HepG2 (cell line): Measurements from ENCODE around the gene PSMD8. TPM values are rescaled to one million over a fixed set of nuclear protein-coding genes. Genes with fewer than 3 reads are reported as not detected.

Experiments
- ATAC-seq: fragments of 200-7000 bp; cut with Tn5 transposase; 3 replicates; pipeline ENCODE4 v1.9.1; 2020; ENCODE audit warnings: mild to moderate bottlenecking, moderate library complexity
- BruUV-seq: library from RNA; stranded (reverse); fragments of 400-500 nt; replicated peaks from 2 replicates; lab custom pipeline; 2021; lab: Mats Ljungman, UMichigan
- CTCF ChIA-PET: fragments of 300-600 bp; formaldehyde crosslinking; extraction: SDS; loops from one replicate; lab custom pipeline; 2021; ENCODE audit warnings: low total read pairs, inconsistent platforms, low intra/inter-chr PET ratio; lab: Yijun Ruan, JAX
- POLR2A ChIA-PET: fragments of 350-600 bp; sonication (Branson Sonifier 250); formaldehyde crosslinking; loops from one replicate; lab custom pipeline; 2020; ENCODE audit warnings: antibody characterized with exemption, inconsistent platforms; lab: Yijun Ruan, JAX
- DNase-seq: peaks from one replicate; pipeline ENCODE4 v3.0.0-alpha.2; 2015; ENCODE audit warnings: low spot score
- FAIRE-seq: peaks from 3 replicates; lab custom pipeline; 2011; peaks lifted over from hg19 to GRCh38; lab: Jason Lieb, UNC
- H2AFZ ChIP-seq: one replicate; pipeline ENCODE4 v1.6.1; 2011; ENCODE audit warnings: low read length, inconsistent platforms
- H3K27ac ChIP-seq: fragments of 300-600 bp; 3 replicates; pipeline ENCODE4 v1.8.0; 2011; ENCODE audit warnings: mixed run types, mild to moderate bottlenecking, mixed read lengths, low read length, inconsistent platforms; ENCODE audit not compliant: insufficient read depth; ENCODE audit errors: extremely low read length
- H3K27me3 ChIP-seq, 2 experiments: fragments of 200-600 bp in 1 of 2; 2 replicates in 1 of 2; 3 replicates in 1 of 2; pipeline versions ENCODE4 v1.6.0 to v1.8.0; 2011; ENCODE audit warnings: low read length in 2 of 2, mild to moderate bottlenecking in 2 of 2, moderate library complexity in 2 of 2, inconsistent platforms in 1 of 2; ENCODE audit not compliant: insufficient read depth in 2 of 2, control insufficient read depth in 1 of 2
- H3K36me3 ChIP-seq, 2 experiments: fragments of 200-600 bp in 1 of 2; replicated peaks in 1 of 2; 2 replicates in 1 of 2; 3 replicates in 1 of 2; pipeline versions ENCODE4 v1.5.1 to v1.8.0; 2011; ENCODE audit warnings: low read length in 2 of 2, inconsistent platforms in 1 of 2; ENCODE audit not compliant: insufficient read depth in 2 of 2, control insufficient read depth in 1 of 2
- H3K4me1 ChIP-seq: 2 replicates; pipeline ENCODE4 v1.5.1; 2012; ENCODE audit warnings: low read length, inconsistent platforms; ENCODE audit not compliant: insufficient read depth
- H3K4me2 ChIP-seq: 2 replicates; pipeline ENCODE4 v1.6.0; 2011; ENCODE audit warnings: low read depth, low read length, inconsistent platforms
- H3K4me3 ChIP-seq, 3 experiments: fragments of 200-600 bp in 1 of 3; sonication (generic), shearing (Covaris generic) in 1 of 3; replicated peaks in 1 of 3; 2 replicates each; pipeline ENCODE4 v1.5.1; 2011 to 2016; ENCODE audit warnings: low read length in 3 of 3, inconsistent platforms in 2 of 3, low read depth in 2 of 3, mild to moderate bottlenecking in 2 of 3, control low read depth in 1 of 3, mixed read lengths in 1 of 3; ENCODE audit not compliant: insufficient read depth in 1 of 3
- H3K79me2 ChIP-seq: one replicate; pipeline ENCODE4 v1.6.1; 2011; ENCODE audit warnings: low read length, inconsistent platforms; ENCODE audit not compliant: insufficient read depth
- H3K9ac ChIP-seq: 2 replicates; pipeline ENCODE4 v1.6.0; 2011; ENCODE audit warnings: mild to moderate bottlenecking, low read depth, low read length, inconsistent platforms; ENCODE audit not compliant: insufficient read depth
- H3K9me3 ChIP-seq: 2 replicates; pipeline ENCODE4 v1.5.1; 2012; ENCODE audit warnings: mild to moderate bottlenecking, low read length
- H4K20me1 ChIP-seq: 2 replicates; pipeline ENCODE4 v1.6.0; 2011; ENCODE audit warnings: inconsistent platforms, mild to moderate bottlenecking, low read length, moderate library complexity; ENCODE audit not compliant: insufficient read depth
- CCAR2 ChIP-seq: fragments of 200-400 bp; formaldehyde crosslinking; optimal IDR thresholded peaks from 2 replicates; pipeline ENCODE3; 2018; ENCODE audit warnings: low read depth, mild to moderate bottlenecking, low read length, moderate library complexity
- CEBPB ChIP-seq: IDR thresholded peaks from 2 replicates; pipeline ENCODE4 v1.6.1; 2011; ENCODE audit warnings: low read depth, low read length, improper control_type of control experiment, borderline replicate concordance
- ZNF281 ChIP-seq: sonication (generic); formaldehyde crosslinking; IDR thresholded peaks from 2 replicates; pipeline ENCODE4 v1.4.0; 2020; ENCODE audit warnings: missing genetic modification reagents, borderline replicate concordance
- ZNF292 ChIP-seq: sonication (generic); formaldehyde crosslinking; IDR thresholded peaks from 2 replicates; pipeline ENCODE4 v1.8.1; 2022; ENCODE audit warnings: mild to moderate bottlenecking, low read depth, missing genetic modification reagents, borderline replicate concordance
- ZNF33A ChIP-seq: sonication (generic); formaldehyde crosslinking; IDR thresholded peaks from 2 replicates; pipeline ENCODE4 v1.5.1; 2020; ENCODE audit warnings: missing genetic modification reagents, mild to moderate bottlenecking, moderate library complexity, borderline replicate concordance
- ZNF629 ChIP-seq: sonication (generic); formaldehyde crosslinking; conservative IDR thresholded peaks from 2 replicates; pipeline ENCODE4 v1.5.0; 2020; ENCODE audit warnings: missing genetic modification reagents
- ZNF724P ChIP-seq: sonication (generic); formaldehyde crosslinking; IDR thresholded peaks from 2 replicates; pipeline ENCODE4 v1.8.0; 2022; ENCODE audit warnings: missing genetic modification reagents, borderline replicate concordance
- WGBS: methylation state at CpG from one replicate; pipeline ENCODE4 v1.1.6; 2017; ENCODE audit warnings: low lambda C conversion rate; 5-methylcytosine and 5-hydroxymethylcytosine counted together
- in situ Hi-C: cut with HindIII; loops from 2 replicates; pipeline ENCODE4 v1.10.0; 2017; ENCODE audit warnings: low pct_unique_long_range_greater_than_20kb; ENCODE audit not compliant: extremely low pct_ligation_motif_present
- intact Hi-C: fragments of 100-400 bp; cut with micrococcal nuclease; formaldehyde crosslinking; loops from one replicate; pipeline ENCODE4 v1.10.0; 2022; ENCODE audit not compliant: unreplicated experiment
- polyA plus RNA-seq, 8 experiments: library from polyadenylated mRNA; depleted of rRNA in 3 of 8; stranded (reverse) in 7 of 8; unstranded in 1 of 8; fragments of >200 nt; fragmentation: Illumina TruSeq in 4 of 8; extraction: Trizol in 4 of 8; gene quantifications; 2 replicates each; pipeline versions ENCODE4 v1.2.1 to v1.2.3, GENCODE V29; 2011 to 2016; ENCODE audit warnings: low read depth in 4 of 8, missing spikeins in 1 of 8, mixed read lengths in 1 of 8; ENCODE audit not compliant: insufficient read depth in 1 of 8
- total RNA-seq, 5 experiments: library from RNA; depleted of rRNA; stranded (reverse); fragments of >200 nt; fragmentation: Illumina TruSeq; extraction: Trizol; gene quantifications; 2 replicates each; pipeline ENCODE4 v1.2.3, GENCODE V29; 2016; ENCODE audit warnings: low read depth in 1 of 5

The PSMD8 gene
- total and polyA plus RNA-seq, 2 of the 13 experiments (the other 11 are each of a cell fraction or from before 2014, with no cell fraction given): 162 to 296 TPM

DNA sequence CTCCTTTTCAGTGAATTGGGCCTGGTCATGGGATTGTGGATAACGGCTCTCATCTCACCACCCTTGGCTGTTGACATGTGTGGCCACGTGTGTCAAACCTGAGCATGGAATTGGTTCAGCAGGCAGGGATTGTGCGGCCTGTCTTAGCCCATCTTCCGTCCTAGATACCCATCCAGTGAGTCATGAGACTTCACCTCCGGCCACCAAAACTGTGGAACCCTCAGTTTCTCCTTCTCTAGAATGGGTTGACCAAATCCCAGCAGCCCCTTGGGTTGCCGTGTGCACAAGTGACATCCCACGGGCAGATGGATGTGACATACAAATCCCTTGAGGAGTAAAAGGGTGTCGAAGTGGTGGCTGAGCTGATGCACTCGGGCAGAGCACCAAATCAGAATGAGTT is 6.8 kb downstream of the PSMD8 start:
- H3K9ac ChIP-seq: no peak overlapping the region
- DNase-seq (no peak), ATAC-seq (no peak), FAIRE-seq (no peak)
- no peaks in the 10 kb centered on the region for H3K27me3 ChIP-seq
- H3K9me3 ChIP-seq: no peaks in the 10 kb centered on the region
- ChIA-PET POLR2A (interaction anchor here (0.7 kb wide), 1 partner anchor 19 kb away, joined by 3 read pairs; no protein-coding TSS in a partner anchor), CTCF (no interaction called here)
- H3K79me2 ChIP-seq: peaks cover 10% of the 10 kb centered on the region
- H3K36me3 ChIP-seq: peaks cover 23 to 55% of the 10 kb centered on the region in 2 experiments
- 100% methylated on average over 9 of the region's 9 CpGs for WGBS
- no peak overlapping the region for H2AFZ ChIP-seq
- peaks cover 6% of the 10 kb centered on the region for H4K20me1 ChIP-seq
- TF ChIP-seq ZNF629 (CRISPR knock-in tag) (peak; percentile 67), ZNF281 (no peak)
- in situ Hi-C loops (no loop called here), intact Hi-C loops (no loop called here)
- H3K4me3 ChIP-seq: no peak overlapping the region
- BruUV-seq: no TSS peak
- H3K4me2 ChIP-seq: no peak overlapping the region
- H3K27ac ChIP-seq: no peak overlapping the region
- H3K4me1 ChIP-seq: peaks cover 11% of the 10 kb centered on the region

DNA sequence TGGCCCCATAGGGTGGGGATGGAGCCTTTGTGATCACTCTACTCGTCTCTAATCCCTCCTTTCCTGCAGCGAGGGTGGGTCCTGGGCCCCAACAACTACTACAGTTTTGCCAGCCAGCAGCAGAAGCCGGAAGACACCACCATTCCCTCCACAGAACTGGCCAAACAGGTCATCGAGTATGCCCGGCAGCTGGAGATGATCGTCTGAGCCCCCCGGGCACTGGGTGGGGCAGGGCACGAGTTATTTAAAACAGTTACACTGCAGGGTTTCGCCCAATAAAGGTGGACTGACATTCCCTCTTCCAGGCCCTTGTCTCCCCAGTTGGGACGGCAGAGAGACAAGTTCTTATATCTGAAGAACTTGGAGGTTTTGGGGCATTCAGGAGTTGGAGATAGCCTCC is 8.8 kb downstream of the PSMD8 start:
- peaks cover 4% of the 10 kb centered on the region; the same call in 1 of the 2 replicates for H4K20me1 ChIP-seq
- H3K9me3 ChIP-seq: no peaks in the 10 kb centered on the region
- no peak overlapping the region for H3K4me3 ChIP-seq
- TF ChIP-seq ZNF292 (no peak), ZNF33A (no peak), CCAR2 (no peak), CEBPB (no peak), ZNF724P (CRISPR knock-in tag) (no peak)
- FAIRE-seq (no peak), ATAC-seq (no peak), DNase-seq (no peak)
- H3K27me3 ChIP-seq: peaks cover 0 to 3% of the 10 kb centered on the region in 2 experiments; a peak in 1 of 5 replicates
- H3K9ac ChIP-seq: no peak overlapping the region
- ChIA-PET POLR2A (no interaction called here), CTCF (no interaction called here)
- H3K79me2 ChIP-seq: no peaks in the 10 kb centered on the region
- intact Hi-C loops (no loop called here), in situ Hi-C loops (no loop called here)
- no peak overlapping the region for H2AFZ ChIP-seq
- H3K36me3 ChIP-seq: peaks cover 22 to 44% of the 10 kb centered on the region in 2 experiments
- no peak overlapping the region for H3K4me2 ChIP-seq
- 97% methylated on average over 5 of the region's 10 CpGs for WGBS
- BruUV-seq: no TSS peak
- H3K4me1 ChIP-seq: peaks cover 7% of the 10 kb centered on the region
- H3K27ac ChIP-seq: no peak overlapping the region
